DMS 273 (cell line): ENCODE results near the gene TMEM141.
"Not testable (repeated sequence)": the region's sequence is repeated elsewhere in the genome, so short reads cannot be mapped to it uniquely, and the experiment has no call there.

Experiments
- DNase-seq: peaks from one replicate; lab custom pipeline; 2025; ENCODE audit not compliant: unreplicated experiment; lab: John Stamatoyannopoulos, UW

Gene TMEM141

DNA sequence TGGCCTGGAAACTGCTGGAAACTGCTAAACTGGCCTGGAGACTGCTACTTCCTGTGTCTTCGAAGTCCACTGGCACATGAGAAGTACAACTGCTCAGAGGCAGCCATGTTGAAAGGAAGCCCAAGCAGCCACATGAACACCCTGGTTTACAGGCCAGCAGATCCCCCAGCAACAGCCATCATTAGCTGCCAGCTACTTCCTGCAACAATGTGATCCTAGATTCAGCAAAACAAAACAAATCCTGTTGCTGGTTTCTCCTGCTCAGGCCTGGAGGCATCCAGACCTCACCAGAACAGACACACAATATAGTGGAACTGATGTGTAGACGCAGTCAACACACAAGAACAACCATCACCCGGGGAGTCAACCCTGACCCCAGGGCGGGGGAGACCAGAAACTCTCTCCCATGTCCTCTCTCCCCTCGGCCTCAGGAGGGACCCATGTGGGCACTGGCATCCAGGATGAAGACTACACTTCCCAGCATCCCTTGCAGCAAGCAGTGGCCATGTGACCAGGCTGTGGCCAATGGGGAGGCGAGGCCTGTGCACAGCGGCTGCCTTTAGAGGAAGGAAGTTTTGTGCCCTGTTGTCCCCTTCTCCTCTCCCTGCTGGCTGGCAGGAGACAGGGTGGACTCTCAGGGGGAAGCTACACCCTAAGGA, 17.6 kb upstream of the TMEM141 start:
- DNase-seq, result peak; percentile 60

DNA sequence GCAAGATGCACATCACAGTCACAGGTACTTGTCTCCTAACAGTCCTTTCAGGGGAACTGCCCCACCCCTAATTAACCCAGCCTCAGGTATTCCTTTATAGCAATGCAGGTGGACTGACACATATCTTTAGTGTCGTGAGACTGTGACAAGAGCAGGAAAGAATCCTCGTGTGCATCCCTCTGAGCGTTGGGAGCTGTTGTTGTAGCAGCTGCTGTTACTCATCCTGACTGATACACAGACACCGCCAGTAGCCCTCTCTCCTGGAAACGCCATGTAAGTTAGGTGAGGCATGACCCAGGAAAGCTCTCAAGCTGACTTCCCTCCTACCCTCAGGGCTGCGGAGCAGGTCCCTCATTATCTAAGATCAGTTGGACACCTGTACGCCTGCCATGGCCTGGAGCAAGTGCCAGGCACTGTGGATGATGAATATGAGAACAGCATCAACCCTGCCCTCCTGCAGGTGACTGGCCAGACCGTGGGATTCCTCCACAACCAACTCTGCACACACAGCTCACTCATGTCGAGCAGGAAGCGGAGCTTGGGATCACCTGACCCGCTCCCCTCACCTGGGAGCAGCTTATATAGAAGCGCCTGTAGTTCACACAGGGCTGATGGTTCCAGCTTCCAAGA, 16.6 kb upstream of the TMEM141 start:
- DNase-seq, result no peak

DNA sequence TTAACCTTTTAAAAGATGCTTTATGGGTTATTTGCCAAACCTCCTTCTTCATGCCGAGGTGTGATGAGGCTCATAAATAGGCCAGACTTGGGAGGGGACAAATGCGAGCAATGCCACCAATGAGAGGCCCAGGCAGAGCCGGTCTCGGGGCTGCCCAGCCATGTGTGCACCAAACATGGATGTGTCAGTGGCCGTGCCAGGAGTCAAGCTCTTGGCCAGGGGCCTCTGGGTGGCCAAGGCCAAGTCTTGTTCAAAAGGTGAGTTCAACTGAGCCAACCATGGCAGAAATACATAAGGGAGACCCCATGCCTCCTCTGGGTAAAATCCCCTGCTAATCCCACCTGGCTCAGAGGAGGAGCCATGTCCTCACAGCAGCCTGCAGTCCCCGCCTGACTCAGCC, 16.0 kb upstream of the TMEM141 start:
- DNase-seq, result no peak

DNA sequence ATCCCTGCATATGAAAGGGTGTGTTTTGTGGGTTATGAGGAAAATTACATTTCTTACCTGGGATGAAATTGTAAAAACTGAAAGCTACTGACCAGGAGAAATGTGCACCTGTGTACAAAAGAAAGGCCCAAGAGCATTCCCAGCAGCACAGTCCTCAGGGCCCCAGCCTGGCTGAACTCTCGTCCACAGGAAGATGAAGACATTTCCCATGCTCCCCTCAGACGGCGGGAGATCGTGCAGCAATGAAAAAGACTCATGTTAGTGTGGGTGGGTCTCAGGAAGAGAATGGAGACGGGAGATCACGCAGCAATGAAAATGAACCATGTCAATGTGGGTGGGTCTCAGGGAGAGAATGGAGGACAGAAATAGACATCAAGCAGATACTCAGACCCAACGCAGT, 14.2 kb upstream of the TMEM141 start:
- no peak for DNase-seq

DNA sequence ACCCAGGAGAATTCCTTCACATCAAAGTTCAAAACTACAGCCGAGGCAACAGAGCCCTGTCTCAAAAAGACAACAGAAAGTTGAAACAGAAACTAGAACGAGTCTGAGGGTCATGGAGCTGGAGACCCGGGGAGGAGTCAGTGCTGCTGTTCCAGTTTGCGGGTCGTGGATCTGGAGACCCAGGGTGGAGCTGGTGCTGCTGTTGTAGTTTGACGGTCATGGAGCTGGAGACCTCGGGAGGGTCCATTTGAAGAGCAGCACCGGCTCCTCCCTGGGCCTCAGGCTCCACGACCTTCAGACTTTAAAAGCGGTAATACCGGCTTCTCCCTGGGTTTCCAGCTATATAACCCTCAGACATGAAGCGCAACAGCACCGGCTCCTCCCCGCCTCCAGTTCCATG, 13.8 kb upstream of the TMEM141 start:
- DNase-seq, result no peak

DNA sequence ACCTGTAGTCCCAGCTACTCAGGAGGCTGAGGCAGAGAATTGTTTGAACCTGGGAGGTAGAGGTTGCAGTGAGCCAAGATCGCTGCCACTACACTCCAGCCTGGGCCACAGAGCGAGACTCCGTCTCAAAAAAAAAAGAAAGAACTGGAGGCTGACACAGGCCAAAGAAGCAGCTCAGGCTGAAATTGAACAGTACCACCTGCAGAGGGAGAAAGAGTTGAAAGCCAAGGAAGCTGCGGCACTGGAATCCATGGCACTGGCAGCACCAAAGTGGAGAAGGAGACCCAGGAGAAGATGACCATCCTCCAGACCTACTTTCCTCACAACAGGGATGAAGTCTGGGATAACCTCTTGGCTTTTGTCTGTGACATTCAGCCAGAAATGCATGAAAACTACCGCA, 11.3 kb upstream of the TMEM141 start:
- DNase-seq, result peak; percentile 29

DNA sequence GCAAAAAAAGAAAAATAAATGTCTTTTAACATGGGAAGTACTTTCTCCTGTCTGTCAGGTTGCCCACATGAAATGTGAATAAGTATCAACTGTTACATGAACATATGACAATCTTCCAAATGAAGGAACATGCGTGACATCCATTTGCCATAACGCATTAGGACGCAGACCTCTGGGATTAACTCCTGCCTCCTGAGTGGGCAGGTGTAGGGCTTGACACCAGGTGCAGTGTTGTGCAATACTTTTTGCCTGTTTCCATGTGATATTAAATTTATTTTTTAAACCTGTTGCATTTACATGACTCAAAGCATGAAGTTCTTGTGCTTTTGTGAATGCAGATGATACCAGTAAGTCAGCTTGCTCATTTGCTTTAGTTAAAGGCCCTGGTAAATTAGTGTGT, 8.7 kb upstream of the TMEM141 start:
- no peak for DNase-seq

DNA sequence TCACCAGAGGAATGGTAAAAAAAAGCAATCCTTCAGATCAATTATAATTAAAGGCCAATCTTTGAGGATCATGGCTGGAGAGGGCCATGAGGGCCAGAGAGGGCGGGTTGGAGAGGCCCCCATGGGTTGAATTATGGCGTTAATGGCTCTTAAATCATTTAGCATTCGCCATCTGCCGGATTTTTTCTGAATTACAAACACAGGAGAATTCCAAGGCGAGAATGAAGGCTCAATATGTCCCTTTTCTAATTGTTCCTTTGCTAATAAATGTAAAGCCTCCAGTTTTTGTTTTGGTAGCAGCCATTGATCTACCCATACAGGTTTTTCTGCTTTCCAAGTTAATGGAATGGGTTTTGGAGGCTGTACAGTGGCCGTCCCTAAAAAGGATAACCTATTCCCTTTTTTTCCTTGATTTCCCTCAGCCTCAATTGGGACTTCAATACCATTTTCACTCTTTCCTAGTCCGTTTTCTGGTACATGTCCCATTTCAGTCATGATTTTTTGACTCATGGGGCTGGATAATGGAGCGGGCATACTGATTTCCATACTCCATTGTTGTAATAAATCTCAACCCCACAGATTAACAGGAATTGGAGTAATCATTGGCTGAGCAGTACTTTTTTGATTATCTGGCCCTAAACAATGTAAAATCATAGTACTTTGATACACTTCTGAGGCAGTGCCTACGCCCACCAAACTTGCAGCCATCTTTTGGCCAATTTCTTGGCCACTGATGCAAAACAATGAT, 6.7 kb upstream of the TMEM141 start:
- DNase-seq, result peak; percentile 81

DNA sequence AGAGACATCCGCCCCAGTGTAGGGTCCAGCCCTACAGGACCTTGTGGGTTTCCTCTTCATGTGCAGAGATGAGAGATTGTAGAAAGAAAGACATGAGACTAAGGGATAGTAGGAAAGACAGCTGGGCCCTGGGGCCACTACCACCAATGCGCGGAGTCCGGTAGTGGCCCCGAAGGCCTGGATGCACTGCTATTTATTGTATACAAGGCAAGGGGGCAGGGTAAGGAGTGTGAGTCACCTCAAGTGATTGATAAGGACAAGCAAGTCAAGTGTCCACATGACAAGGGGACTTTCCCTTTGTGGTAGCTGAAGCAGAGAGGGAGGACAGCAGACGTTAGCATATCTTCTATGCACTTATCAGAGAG, 6.2 kb upstream of the TMEM141 start:
- DNase-seq, result no peak

DNA sequence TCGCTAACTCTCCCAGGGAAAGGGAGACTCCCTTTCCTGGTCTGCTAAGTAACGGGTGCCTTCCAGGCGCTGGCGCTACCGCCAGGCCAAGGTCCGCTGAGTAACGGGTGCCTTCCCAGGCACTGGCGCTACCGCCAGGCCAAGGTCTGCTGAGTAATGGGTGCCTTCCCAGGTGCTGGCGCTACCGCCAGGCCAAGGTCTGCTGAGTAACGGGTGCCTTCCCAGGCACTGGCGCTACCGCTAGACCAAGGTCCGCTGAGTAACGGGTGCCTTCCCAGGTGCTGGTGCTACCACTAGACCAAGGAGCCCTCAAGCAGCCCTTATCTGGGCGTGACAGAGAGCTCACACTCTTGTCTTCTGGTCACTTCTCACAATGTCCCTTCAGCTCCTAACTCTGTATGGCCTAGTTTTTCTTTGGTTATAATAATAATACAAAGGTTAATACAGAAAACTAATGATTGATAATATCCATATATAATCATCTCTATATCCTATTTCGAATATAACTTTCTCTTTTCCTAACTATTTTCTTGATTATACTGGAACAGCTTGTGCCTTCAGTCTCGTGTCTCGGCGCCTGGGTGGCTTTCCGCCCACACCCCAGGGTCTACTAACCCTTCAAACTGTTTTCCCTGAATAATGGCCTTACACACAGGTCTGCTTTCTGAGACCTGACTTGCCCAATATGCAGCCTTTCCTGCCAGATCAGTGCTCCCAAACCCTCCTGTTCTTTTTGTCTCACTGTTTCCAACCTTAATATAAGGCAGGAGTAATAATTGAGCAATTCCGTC, 5.4 kb upstream of the TMEM141 start:
- not testable (repeated sequence) for DNase-seq

DNA sequence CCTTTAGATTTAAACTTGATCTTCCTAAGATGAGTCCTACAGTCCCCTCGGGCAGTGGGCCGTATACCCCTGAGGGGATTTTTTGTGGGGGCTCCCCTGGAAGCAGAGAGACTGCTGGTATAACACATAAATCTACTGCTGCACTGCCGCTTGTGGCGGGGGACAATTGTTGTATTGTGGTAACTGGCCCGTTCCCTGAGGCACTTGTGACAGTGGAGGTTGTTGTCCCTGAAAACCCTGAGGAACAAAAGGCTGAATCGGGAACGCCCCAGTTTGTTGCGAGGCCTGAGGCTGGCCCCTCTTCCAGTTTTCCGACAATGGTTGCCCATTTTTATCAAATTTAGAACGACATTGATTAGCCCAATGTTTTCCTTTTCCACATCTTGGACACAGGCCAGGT, 4.7 kb upstream of the TMEM141 start:
- no peak for DNase-seq

DNA sequence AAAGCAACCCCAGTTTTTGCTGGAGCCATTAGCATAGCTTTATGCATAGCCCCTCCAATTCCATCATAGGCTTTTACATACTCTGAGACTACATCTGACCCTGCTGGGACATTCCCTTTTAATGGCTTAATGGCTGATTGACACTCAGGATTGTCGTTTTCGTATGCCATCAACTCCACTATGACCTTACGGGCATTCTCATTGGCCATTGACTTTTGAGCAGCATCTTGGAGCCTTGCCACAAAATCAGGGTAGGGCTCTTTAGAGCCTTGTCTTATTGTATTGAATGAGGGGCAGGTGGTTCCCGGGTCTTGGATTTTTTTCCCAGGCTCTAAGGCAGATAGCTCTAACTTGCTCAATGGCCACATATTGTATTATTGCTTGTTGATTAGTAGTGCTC, 4.2 kb upstream of the TMEM141 start:
- not testable (repeated sequence) for DNase-seq

DNA sequence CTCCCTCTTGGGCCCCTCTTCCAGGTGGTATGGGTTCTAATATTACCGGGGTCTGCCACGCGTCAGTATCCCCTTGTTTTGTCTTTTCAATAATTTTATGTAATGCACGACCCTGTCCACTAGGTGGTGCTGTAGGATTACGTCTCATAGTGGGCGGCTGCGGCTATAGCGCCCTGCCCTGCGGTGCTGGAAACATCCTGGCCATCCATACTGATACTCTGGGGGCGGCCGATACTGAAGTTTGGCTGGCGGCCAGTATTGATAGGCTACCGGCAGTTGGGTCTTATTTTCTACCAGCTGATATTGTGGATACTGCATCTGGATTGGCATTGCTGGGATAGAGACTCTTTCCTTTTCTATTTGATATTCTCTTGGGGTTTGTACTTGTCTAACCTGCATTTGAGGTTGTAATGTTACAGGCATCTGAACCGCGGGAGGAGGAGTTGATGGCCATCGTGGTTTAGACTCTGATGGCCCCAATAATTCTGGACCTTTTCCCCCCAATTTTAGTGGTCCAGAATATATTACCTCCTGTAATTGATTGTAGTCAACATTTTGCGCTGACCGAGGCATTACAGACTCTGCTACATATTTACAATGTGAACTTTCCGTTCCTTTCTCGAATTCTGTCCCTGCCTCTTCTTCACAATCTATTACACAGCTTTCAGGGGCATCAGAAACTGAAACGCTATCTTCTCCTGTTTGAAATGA, 3.3 kb upstream of the TMEM141 start:
- peak; percentile 84 for DNase-seq

DNA sequence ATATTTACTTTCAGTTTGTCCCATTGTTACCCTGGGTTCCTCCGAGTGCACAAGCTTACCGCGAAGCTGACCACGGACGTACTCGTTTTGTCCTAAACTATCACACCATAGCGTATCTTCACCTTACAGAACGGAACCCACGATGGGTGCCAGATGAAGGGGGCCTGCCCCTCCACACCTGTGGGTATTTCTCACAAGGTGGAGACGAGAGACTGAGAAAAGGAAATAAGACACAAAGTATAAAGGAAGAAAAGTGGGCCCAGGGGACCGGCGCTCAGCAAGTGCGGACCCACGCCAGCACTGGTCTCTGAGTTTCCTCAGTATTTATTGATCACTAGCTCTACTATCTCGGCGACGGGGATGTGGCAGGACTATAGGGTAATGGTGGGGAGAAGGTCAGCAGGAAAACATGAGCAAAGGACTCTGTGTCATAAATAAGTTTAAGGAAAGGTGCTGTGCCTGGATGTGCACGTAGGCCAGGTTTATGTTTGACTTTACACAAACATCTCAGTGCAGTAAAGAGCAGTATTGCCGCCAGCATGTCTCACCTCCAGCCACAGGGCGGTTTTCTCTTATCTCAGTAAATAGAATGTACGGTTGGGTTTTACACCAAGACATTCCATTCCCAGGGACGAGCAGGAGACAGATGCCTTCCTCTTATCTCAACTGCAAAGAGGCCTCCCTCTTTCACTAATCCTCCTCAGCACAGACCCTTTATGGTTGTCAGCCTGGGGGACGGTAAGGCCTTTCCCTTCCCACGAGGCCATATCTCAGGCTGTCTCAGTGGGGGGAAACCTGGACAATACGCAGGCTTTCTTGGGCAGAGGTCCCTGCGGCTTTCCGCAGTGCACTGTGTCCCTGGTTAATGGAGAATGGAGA, 2.3 kb upstream of the TMEM141 start:
- DNase-seq, result not testable (repeated sequence)

DNA sequence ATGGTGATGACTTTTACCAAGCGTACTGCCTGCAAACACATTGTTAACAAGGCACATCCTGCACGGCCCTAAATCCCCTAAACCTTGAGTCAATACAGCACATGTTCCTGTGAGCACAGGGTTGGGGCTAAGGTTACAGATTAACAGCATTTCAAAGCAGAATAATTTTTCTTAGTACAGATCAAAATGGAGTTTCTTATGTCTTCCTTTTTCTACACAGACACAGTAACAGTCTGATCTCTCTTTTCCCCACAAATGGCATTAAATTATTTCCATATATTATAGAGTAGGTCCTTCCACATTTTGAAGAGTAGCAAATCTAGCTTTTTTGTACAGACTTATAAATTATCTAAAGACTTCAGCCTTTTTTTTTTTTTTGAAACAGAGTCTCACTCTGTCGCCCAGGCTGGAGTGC, 1.6 kb upstream of the TMEM141 start:
- DNase-seq, result no peak

DNA sequence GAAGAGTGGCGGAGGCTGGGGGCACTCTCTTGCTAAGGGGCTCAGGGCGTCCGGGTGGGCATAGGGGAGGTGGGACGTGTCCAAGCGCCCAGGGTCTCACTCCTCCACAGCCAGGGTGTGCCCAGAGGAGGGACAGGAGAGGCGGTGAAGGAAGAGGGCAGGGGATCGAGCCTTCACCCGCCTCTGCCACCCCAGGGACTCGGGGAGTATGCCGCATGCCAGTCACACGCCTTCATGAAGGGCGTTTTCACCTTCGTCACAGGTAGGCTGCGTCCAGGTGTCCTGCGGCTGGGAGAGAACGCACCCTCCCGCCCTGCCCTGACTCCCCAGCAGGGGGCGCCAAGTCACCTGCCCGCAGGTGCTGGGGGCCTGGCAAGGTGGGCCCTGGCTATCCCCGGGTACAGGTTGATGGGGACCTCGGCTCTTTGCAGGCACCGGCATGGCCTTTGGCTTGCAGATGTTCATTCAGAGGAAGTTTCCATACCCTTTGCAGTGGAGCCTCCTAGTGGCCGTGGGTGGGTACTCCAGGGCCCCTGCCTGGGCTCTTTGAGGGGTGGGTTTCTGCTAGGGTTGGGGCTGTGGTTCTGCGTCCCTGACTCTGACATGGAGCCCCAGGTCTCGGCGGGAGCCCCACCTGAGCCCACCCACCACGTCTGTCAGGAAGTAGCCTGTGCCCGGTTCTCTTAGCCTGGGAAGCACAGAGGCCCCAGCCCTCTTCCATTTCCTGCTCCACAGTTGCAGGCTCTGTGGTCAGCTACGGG, 552 bp downstream of the TMEM141 start:
- DNase-seq, result peak; percentile 64

DNA sequence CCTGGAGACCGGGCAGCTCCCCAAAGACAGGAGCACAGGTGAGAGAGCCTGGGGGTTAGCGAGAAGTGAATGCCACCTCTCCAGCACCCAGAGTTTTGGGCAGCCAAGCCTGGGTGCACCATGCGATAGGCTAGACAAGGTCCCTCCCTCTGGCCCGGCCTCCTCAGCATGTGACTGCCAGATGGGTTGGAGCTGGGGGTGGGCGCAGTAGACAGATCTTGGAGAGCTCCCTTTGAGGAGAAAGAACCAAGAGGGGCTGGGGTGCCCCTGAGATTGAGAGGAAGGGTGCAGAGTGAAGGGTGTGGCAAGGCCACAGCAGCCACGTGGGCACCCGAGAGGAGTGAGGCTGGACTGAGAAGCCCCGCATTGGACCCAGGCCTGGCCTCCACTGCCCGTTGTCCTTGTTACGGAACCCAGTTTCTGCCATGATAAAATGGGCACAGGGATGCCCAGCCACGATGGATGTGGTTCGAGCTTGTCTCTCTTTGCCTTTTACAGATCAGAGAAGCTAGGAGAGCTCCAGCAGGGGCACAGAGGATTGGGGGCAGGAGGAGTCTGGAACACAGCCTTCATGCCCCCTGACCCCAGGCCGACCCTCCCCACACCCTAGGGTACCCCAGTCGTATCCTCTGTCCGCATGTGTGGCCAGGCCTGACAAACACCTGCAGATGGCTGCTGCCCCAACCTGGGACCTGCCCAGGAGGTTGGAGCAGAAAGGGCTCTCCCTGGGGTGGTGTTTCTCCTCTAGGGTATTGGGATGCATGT, 1.4 kb downstream of the TMEM141 start:
- DNase-seq, result no peak

DNA sequence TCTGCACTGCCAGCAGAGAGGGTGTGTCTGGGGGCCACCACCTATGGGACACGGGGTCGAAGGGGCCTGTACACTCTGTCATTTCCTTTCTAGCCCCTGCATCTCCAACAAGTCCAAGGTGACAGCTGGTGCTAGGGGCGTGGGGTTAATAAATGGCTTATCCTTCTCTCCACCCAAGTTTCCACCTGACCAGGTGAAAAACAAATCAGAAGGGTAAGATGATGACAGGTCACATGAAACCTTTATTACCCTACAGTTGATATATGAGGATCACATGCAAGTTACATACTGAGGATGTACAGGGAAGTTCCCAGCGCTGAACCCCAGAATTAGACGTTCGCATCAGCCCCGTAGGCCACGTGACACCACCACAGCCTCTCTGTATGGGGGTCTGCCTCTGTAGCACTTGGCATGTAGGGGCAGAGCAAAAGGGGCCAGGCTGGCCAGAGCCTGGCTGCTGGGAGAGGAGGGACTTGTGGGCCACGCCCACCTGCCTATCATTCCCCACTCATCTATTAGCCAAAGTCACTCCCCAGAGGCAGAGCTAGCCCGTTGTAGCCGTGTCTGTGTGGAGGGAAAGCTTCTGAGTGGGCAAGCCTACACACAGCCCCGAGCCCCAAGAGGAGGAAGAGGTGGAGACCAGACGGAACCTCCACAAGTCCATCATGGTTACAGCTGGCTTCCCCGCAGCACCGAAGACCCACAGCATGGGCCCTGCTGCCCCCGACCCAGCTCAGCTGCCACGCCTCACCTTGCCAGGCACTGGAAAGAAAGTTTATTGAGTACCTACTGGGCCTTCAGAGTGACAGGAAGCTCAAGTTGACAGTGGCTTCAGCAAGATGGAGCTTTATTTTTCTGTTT, 2.2 kb downstream of the TMEM141 start:
- DNase-seq, result peak; percentile 49
